ENCODE data around the gene INS.

INS gene

DNA sequence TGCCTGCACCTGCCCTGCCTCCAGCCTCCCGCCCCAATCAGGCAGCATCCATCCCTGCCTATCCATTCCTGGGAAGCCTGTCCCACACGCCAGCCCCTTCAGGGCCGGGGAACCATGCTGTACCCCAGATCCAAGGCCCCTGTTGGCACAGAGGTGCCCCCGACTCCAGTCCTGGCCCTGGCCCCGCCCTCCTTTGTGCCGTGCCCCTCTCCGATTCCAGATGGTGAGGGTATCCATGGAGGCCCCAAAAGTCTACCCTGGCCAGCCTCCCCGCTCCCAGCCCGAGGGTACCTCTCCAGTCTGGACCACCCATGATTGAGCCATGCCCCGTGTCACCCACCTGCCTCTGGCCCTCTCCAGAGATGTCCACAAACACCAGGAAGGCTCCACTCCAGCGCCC, 13.4 kb upstream of the INS start:
- in situ Hi-C loops (cut with MboI; ENCODE audit: low pct_unique_long_range_greater_than_20kb, low sequenced_read_pairs, unreplicated experiment) = loop anchor here (25.0 kb wide), 1 partner anchor 487 kb away; the partner anchor contains the start of gene KRTAP5-6
- TF ChIP-seq, protein P1, sequence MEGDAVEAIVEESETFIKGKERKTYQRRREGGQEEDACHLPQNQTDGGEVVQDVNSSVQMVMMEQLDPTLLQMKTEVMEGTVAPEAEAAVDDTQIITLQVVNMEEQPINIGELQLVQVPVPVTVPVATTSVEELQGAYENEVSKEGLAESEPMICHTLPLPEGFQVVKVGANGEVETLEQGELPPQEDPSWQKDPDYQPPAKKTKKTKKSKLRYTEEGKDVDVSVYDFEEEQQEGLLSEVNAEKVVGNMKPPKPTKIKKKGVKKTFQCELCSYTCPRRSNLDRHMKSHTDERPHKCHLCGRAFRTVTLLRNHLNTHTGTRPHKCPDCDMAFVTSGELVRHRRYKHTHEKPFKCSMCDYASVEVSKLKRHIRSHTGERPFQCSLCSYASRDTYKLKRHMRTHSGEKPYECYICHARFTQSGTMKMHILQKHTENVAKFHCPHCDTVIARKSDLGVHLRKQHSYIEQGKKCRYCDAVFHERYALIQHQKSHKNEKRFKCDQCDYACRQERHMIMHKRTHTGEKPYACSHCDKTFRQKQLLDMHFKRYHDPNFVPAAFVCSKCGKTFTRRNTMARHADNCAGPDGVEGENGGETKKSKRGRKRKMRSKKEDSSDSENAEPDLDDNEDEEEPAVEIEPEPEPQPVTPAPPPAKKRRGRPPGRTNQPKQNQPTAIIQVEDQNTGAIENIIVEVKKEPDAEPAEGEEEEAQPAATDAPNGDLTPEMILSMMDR (IDR thresholded peaks at IDR 0.05; ENCODE audit: extremely low read depth, insufficient read depth, missing control alignments) = no peak

DNA sequence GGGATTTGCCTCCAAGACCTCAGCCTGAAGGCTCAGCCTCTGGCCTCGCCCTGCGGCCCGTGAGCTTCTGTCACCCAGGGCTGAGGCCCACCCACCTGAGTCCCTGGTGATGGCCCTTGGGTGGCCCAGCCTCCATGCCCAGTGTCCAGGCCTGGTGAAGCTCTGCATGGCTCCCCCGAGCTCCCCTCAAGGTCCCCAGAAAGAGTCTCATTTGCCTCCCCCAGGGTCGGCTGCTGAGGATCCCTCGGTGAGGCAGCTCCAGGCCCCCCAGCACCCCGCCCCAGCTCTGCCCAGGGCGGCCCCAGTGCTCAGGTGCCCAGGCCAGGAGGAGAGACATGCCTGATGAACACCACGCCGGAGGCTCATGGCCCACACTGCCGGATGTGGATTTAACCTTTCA, 12.8 kb upstream of the INS start:
- in situ Hi-C loops (cut with MboI; ENCODE audit: low pct_unique_long_range_greater_than_20kb, low sequenced_read_pairs, unreplicated experiment) = loop anchor here (25.0 kb wide), 1 partner anchor 486 kb away; the partner anchor contains the start of gene KRTAP5-6
- TF ChIP-seq, protein P1 (IDR thresholded peaks at IDR 0.05; ENCODE audit: extremely low read depth, insufficient read depth, missing control alignments) = no peak
- DNase-seq (ENCODE audit: low spot score) = no peak

More for the DNA sequence above, 13.4 kb upstream of the INS start:
- DNase-seq (ENCODE audit: low spot score) = no peak

DNA sequence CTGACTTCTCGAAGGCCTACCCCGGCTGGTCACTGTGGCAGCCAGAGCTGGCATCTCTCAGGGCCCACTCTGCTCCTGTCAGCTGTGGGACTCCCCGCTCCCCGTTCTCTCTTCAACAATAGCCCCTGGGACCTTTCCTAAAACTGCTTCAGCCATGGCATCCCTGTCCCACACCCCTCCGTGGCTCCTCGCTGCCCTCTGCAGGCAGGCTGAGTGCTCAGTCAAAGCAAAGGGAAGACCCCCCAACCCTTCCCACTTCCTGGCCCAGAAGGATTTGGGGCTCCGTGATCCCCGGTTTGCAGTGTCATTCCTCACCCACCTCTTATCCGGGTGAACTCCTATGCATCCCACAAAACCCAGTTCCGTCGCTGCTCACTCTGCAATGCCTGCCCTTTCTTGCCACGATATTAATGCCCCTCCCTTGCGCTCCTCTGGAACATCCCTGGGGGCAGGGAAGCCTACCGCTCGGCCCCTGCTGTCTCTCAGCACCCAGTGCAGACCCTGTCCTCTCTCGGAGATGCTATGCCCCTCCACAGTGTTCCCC, 12.2 kb upstream of the INS start:
- in situ Hi-C loops (cut with MboI; ENCODE audit: low pct_unique_long_range_greater_than_20kb, low sequenced_read_pairs, unreplicated experiment) = loop anchor here (25.0 kb wide), 1 partner anchor 486 kb away; the partner anchor contains the start of gene KRTAP5-6
- DNase-seq (ENCODE audit: low spot score) = no peak
- TF ChIP-seq, protein P1 (IDR thresholded peaks at IDR 0.05; ENCODE audit: extremely low read depth, insufficient read depth, missing control alignments) = peak; percentile 57

DNA sequence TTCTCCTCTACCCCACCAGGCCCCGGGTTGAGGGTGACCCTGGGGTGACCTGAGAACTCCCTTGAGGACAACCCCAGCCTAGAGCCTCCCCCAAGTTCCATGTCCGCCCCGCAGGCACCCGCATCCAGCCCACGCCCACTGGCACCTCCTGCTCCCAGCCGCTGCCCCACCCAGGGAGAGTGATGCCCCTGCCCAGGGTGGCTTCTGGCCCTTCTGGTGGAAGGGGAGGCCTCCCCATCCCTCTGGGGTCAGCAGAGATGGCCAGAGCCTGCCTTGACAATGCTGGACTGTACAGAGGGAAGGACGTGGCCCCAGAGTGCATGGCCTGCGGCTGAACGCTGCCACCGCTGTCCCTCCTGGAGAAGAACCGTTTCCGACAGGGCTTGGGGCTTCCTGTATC, 11.7 kb upstream of the INS start:
- in situ Hi-C loops (cut with MboI; ENCODE audit: low pct_unique_long_range_greater_than_20kb, low sequenced_read_pairs, unreplicated experiment) = loop anchor here (25.0 kb wide), 1 partner anchor 485 kb away; the partner anchor contains the start of gene KRTAP5-6
- TF ChIP-seq, protein P1 (IDR thresholded peaks at IDR 0.05; ENCODE audit: extremely low read depth, insufficient read depth, missing control alignments) = no peak
- no peak for DNase-seq (ENCODE audit: low spot score)

DNA sequence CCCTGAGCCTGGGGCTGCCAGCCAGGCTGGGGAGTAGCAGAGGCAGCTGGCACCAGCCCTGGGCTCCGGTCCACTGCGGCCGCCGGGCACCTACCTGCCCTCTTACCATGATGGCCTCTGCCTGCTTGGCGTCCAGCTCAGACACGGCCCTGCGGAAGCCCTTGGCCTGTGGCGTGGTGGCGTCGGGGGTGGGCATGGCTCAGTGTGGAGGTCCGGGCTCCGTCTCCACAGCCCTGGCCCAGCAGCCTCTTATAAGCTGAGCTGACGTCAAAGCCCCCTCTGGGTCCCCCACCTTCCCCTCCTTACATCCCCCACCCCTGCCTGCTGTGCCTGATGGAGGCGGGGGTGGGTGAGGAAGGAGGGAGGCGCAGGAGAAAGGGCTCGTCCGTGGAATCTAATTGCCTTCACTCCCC, 10.6 kb upstream of the INS start, which contains the start of gene TH:
TH (minus strand) TSS at position 225 of the 413 bp plus-strand sequence; CDS start at position 196, 29 bp downstream.
- no peak for DNase-seq (ENCODE audit: low spot score)
- in situ Hi-C loops (cut with MboI; ENCODE audit: low pct_unique_long_range_greater_than_20kb, low sequenced_read_pairs, unreplicated experiment) = loop anchor here (25.0 kb wide), 1 partner anchor 484 kb away; the partner anchor contains the start of gene KRTAP5-6
- TF ChIP-seq, protein P1 (IDR thresholded peaks at IDR 0.05; ENCODE audit: extremely low read depth, insufficient read depth, missing control alignments) = no peak

DNA sequence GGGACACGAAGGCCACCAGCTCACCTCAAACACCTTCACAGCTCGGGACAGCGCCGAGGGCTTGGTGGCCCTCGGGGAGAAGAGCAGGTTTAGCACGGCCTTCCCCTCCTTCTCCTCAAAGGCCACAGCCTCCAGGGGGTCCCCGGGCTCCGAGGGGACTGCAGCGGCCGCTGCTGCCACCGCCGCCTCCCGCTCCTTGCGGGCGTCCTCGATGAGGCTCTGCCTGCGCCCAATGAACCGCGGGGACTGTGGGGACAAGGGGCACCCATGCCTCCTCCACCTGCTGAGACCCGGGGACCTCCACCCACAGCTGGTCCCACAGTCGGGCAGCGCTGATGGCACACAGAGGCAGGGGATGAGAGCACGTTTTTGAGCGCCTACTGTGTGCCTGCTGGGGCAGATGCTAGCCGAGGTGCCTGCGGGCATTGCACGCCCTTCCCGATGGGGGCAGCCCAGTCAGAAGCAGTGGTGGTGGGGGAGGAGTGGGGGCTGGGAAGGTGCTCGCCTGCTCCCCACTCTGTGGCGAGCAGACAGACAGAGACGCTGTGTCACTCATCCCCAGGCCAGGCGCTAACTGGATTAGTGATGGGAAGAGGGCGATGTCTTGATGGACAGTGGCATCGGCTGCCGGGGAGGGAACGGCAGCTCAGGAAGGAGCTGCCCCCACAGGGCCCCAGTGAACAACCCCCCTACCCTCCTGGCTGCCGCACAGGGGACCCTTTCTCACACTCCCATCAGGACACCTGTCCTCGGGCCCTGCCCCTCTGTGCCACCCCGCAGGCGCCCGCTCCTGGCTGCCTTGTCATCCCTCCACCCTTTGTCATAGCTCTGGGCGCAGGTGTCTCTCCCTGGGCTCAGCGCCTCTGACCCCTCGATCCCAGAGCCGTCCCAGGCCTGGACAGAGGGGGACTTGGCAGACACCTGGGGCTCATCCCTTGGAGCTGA, 8.9 kb upstream of the INS start:
- in situ Hi-C loops (cut with MboI; ENCODE audit: low pct_unique_long_range_greater_than_20kb, low sequenced_read_pairs, unreplicated experiment) = loop anchor here (25.0 kb wide), 1 partner anchor 483 kb away; the partner anchor contains the start of gene KRTAP5-6
- TF ChIP-seq, protein P1 (IDR thresholded peaks at IDR 0.05; ENCODE audit: extremely low read depth, insufficient read depth, missing control alignments) = no peak

More for the DNA sequence above, 8.9 kb upstream of the INS start:
- DNase-seq (ENCODE audit: low spot score) = no peak

Measured in GM13977 (cell line).